A549 (cell line): ENCODE measurements around the gene PTGES3L. TPM values are rescaled to one million over a fixed set of nuclear protein-coding genes. Genes with fewer than 3 reads are reported as not detected.
A peak's percentile ranks its signal among the peaks of the same experiment; 100 is the strongest.

ENCODE experiments used
- ATAC-seq, 2 experiments: fragments of 200-7000 bp in 1 of 2; fragments of >200 bp in 1 of 2; cut with Nextera tagmentation in 1 of 2; cut with Tn5 transposase in 1 of 2; 3 replicates each; pipeline versions ENCODE4 v1.8.0 to v1.9.1; 2018 to 2020; ENCODE audit warnings: mild to moderate bottlenecking in 1 of 2, moderate library complexity in 1 of 2
- CTCF ChIA-PET: fragments of 300-600 bp; sonication (Branson Sonifier 250); formaldehyde crosslinking; extraction: SDS; loops from one replicate; lab custom pipeline; 2021; ENCODE audit warnings: antibody characterized with exemption, inconsistent platforms; lab: Yijun Ruan, JAX
- POLR2A ChIA-PET: fragments of 350-600 bp; formaldehyde crosslinking; extraction: SDS; loops from one replicate; lab custom pipeline; 2021; ENCODE audit warnings: antibody characterized with exemption, inconsistent platforms; lab: Yijun Ruan, JAX
- DNase-seq, 2 experiments: peaks; one replicate each; pipeline versions ENCODE4 v3.0.0 to v3.0.0-alpha.2; 2011 to 2016; ENCODE audit warnings: low read depth in 1 of 2, low spot score in 1 of 2
- FAIRE-seq: peaks from 2 replicates; lab custom pipeline; 2011; peaks lifted over from hg19 to GRCh38; lab: Jason Lieb, UNC
- H3K27ac ChIP-seq, 2 experiments: fragments of >200 bp; sonication (Bioruptor Twin); formaldehyde crosslinking; 3 replicates each; pipeline ENCODE4 v1.5.1; 2016 to 2017
- H3K4me1 ChIP-seq: fragments of >200 bp; sonication (Bioruptor Twin); formaldehyde crosslinking; 3 replicates; pipeline ENCODE4 v1.6.1; 2016
- H3K4me2 ChIP-seq: fragments of >200 bp; sonication (Bioruptor Twin); formaldehyde crosslinking; 3 replicates; pipeline ENCODE4 v1.6.1; 2016
- H3K4me3 ChIP-seq: fragments of >200 bp; sonication (Bioruptor Twin); formaldehyde crosslinking; 3 replicates; pipeline ENCODE4 v1.5.1; 2016
- H3K9me3 ChIP-seq: fragments of >200 bp; sonication (Bioruptor Twin); formaldehyde crosslinking; 3 replicates; pipeline ENCODE4 v1.6.1; 2016
- BCL3 ChIP-seq: fragments of >200 bp; sonication (Bioruptor Twin); formaldehyde crosslinking; IDR thresholded peaks from 3 replicates; pipeline ENCODE4 v1.6.1; 2016
- CBX2 ChIP-seq: fragments of 200-600 bp; sonication (generic); IDR thresholded peaks from 2 replicates; pipeline ENCODE4 v1.6.1; 2016; ENCODE audit warnings: low read depth, mild to moderate bottlenecking, borderline replicate concordance
- CHD2 ChIP-seq: fragments of 150-350 bp; IDR thresholded peaks from 2 replicates; pipeline ENCODE4 v1.6.1; 2014; ENCODE audit warnings: low read length; ENCODE audit not compliant: partially characterized antibody
- CHD4 ChIP-seq: fragments of 200-600 bp; sonication (generic); IDR thresholded peaks from 2 replicates; pipeline ENCODE4 v1.6.1; 2016; ENCODE audit warnings: antibody characterized with exemption, mild to moderate bottlenecking, borderline replicate concordance
- EHF ChIP-seq: fragments of 250-450 bp; sonication (Bioruptor Pico); IDR thresholded peaks from 2 replicates; pipeline ENCODE4 v1.5.0; 2020; ENCODE audit warnings: mild to moderate bottlenecking
- EHMT2 ChIP-seq: fragments of 200-600 bp; sonication (generic); IDR thresholded peaks from 2 replicates; pipeline ENCODE4 v1.6.1; 2016; ENCODE audit warnings: antibody characterized with exemption, low read depth, mild to moderate bottlenecking, moderate library complexity
- EP300 ChIP-seq, 2 experiments: fragments of >200 bp; sonication (Bioruptor Twin); formaldehyde crosslinking; IDR thresholded peaks; 2 replicates in 1 of 2; 3 replicates in 1 of 2; pipeline ENCODE4 v1.6.1; 2016 to 2017
- ESRRA ChIP-seq: fragments of 150-350 bp; IDR thresholded peaks from 2 replicates; pipeline ENCODE4 v1.6.1; 2014; ENCODE audit warnings: mild to moderate bottlenecking, low read length, borderline replicate concordance
- FOSB ChIP-seq: fragments of 250-450 bp; sonication (Bioruptor Pico); IDR thresholded peaks from 2 replicates; pipeline ENCODE4 v1.5.0; 2020; ENCODE audit warnings: mild to moderate bottlenecking, moderate library complexity
- GATA3 ChIP-seq: IDR thresholded peaks from 2 replicates; pipeline ENCODE4 v1.6.1; 2012; ENCODE audit warnings: borderline replicate concordance
- HDAC2 ChIP-seq: fragments of 200-600 bp; sonication (generic); IDR thresholded peaks from 2 replicates; pipeline ENCODE4 v1.6.1; 2016
- HES2 ChIP-seq: fragments of >200 bp; sonication (Bioruptor Twin); formaldehyde crosslinking; IDR thresholded peaks from 2 replicates; pipeline ENCODE4 v1.6.1; 2016
- HEYL ChIP-seq: fragments of 250-450 bp; sonication (Bioruptor Pico); IDR thresholded peaks from 2 replicates; pipeline ENCODE4 v1.8.0; 2021; ENCODE audit warnings: mild to moderate bottlenecking, moderate library complexity
- HMGXB4 ChIP-seq: fragments of 250-450 bp; sonication (Bioruptor Pico); IDR thresholded peaks from 2 replicates; pipeline ENCODE4 v1.5.0; 2021; ENCODE audit warnings: mild to moderate bottlenecking, moderate library complexity, borderline replicate concordance
- HOXB13 ChIP-seq: fragments of 250-450 bp; sonication (Bioruptor Pico); IDR thresholded peaks from 2 replicates; pipeline ENCODE4 v1.5.0; 2020; ENCODE audit warnings: low read depth, mild to moderate bottlenecking, moderate library complexity
- HOXB5 ChIP-seq: fragments of 250-450 bp; sonication (Bioruptor Pico); IDR thresholded peaks from 2 replicates; pipeline ENCODE4 v1.5.0; 2020; ENCODE audit warnings: mild to moderate bottlenecking, moderate library complexity
- JUN ChIP-seq, 2 experiments: fragments of >200 bp; sonication (Bioruptor Twin); formaldehyde crosslinking; IDR thresholded peaks; 2 replicates in 1 of 2; 3 replicates in 1 of 2; pipeline ENCODE4 v1.6.1; 2016 to 2017
- JUNB ChIP-seq: fragments of >200 bp; sonication (Bioruptor Twin); formaldehyde crosslinking; IDR thresholded peaks from 2 replicates; pipeline ENCODE4 v1.6.1; 2016
- KDM1A ChIP-seq: fragments of 200-600 bp; sonication (generic); IDR thresholded peaks from 2 replicates; pipeline ENCODE4 v1.6.1; 2016; ENCODE audit warnings: low read depth, mild to moderate bottlenecking
- KDM5A ChIP-seq: fragments of 200-600 bp; sonication (generic); IDR thresholded peaks from 2 replicates; pipeline ENCODE4 v1.6.1; 2016; ENCODE audit warnings: antibody characterized with exemption, mild to moderate bottlenecking
- MAFK ChIP-seq: fragments of 450-650 bp; IDR thresholded peaks from 2 replicates; pipeline ENCODE4 v1.6.1; 2014; ENCODE audit not compliant: partially characterized antibody
- NFE2L2 ChIP-seq: fragments of 150-350 bp; conservative IDR thresholded peaks from 2 replicates; pipeline ENCODE4 v1.6.1; 2014; ENCODE audit warnings: low read length
- NPAS2 ChIP-seq: fragments of 250-450 bp; sonication (Bioruptor Pico); IDR thresholded peaks from 2 replicates; pipeline ENCODE4 v1.8.0; 2022; ENCODE audit warnings: mild to moderate bottlenecking, moderate library complexity, borderline replicate concordance
- PHF8 ChIP-seq: fragments of 200-600 bp; sonication (generic); IDR thresholded peaks from 2 replicates; pipeline ENCODE4 v1.6.1; 2016; ENCODE audit warnings: low read depth, mild to moderate bottlenecking, antibody characterized with exemption, moderate library complexity, borderline replicate concordance
- POLR2AphosphoS2 ChIP-seq: conservative IDR thresholded peaks from 2 replicates; pipeline ENCODE4 v1.6.1; 2012; ENCODE audit warnings: low read length, improper control_type of control experiment, inconsistent platforms
- RAD21 ChIP-seq, 2 experiments: fragments of >200 bp in 1 of 2; sonication (Bioruptor Twin) in 1 of 2; formaldehyde crosslinking in 1 of 2; IDR thresholded peaks in 1 of 2; conservative IDR thresholded peaks in 1 of 2; 2 replicates in 1 of 2; 3 replicates in 1 of 2; pipeline ENCODE4 v1.6.1; 2012 to 2018; ENCODE audit warnings: inconsistent platforms in 1 of 2
- RARB ChIP-seq: fragments of 250-450 bp; sonication (Bioruptor Pico); IDR thresholded peaks from 2 replicates; pipeline ENCODE4 v1.8.0; 2021; ENCODE audit warnings: mild to moderate bottlenecking, moderate library complexity
- RNF2 ChIP-seq: fragments of 200-600 bp; sonication (generic); IDR thresholded peaks from 2 replicates; pipeline ENCODE4 v1.6.1; 2016; ENCODE audit warnings: low read depth, mild to moderate bottlenecking, antibody characterized with exemption, moderate library complexity, borderline replicate concordance
- TP53 ChIP-seq: fragments of 250-450 bp; sonication (Bioruptor Pico); IDR thresholded peaks from 2 replicates; pipeline ENCODE4 v1.5.0; 2021; ENCODE audit warnings: mild to moderate bottlenecking, moderate library complexity
- USF2 ChIP-seq: fragments of 450-650 bp; IDR thresholded peaks from 2 replicates; pipeline ENCODE4 v1.6.1; 2014; ENCODE audit warnings: antibody characterized with exemption
- ZFP36 ChIP-seq: fragments of 450-650 bp; IDR thresholded peaks from 2 replicates; pipeline ENCODE4 v1.6.1; 2014; ENCODE audit warnings: borderline replicate concordance; ENCODE audit not compliant: partially characterized antibody
- ZNF302 ChIP-seq: fragments of 250-450 bp; sonication (Bioruptor Pico); IDR thresholded peaks from 2 replicates; pipeline ENCODE4 v1.9.0; 2021; ENCODE audit warnings: inconsistent platforms, mild to moderate bottlenecking, moderate library complexity
- ZSCAN20 ChIP-seq: fragments of 250-450 bp; sonication (Bioruptor Pico); IDR thresholded peaks from 2 replicates; pipeline ENCODE4 v1.8.0; 2022; ENCODE audit warnings: mild to moderate bottlenecking, moderate library complexity
- WGBS: methylation state at CpG from one replicate; pipeline ENCODE4 v1.1.6; 2017; ENCODE audit errors: missing lambda C conversion rate; 5-methylcytosine and 5-hydroxymethylcytosine counted together
- polyA plus RNA-seq, 4 experiments: library from polyadenylated mRNA; depleted of rRNA in 3 of 4; stranded (reverse); fragments of >200 nt; fragmentation: RNase III in 1 of 4; extraction: RNeasy Plus Mini Kit Qiagen cat#74134 plus additional on column Dnase treatment in 1 of 4; gene quantifications; 2 replicates in 3 of 4; 3 replicates in 1 of 4; pipeline ENCODE4 v1.2.3, GENCODE V29; 2011 to 2017

Gene PTGES3L
- polyA plus RNA-seq, 2 of the 4 experiments (the other 2 are of a cell fraction), result 1.8 to 3.5 TPM

- no peak for TF ChIP-seq JUNB
- TF ChIP-seq RARB (CRISPR knock-in tag), result no peak
- TF ChIP-seq MAFK, result no peak
- no peak for TF ChIP-seq HDAC2
- no peak for TF ChIP-seq ESRRA
- TF ChIP-seq CBX2, result no peak
- TF ChIP-seq POLR2AphosphoS2, result no peak
- no peak for TF ChIP-seq HMGXB4 (CRISPR knock-in tag)
- TF ChIP-seq PHF8, result no peak
- TF ChIP-seq HEYL (CRISPR knock-in tag), result no peak
- TF ChIP-seq, all 56 proteins: peak for 0
- H3K27ac ChIP-seq, result peak overlapping the region; percentile 75 to 84; a peak in 5 of 6 replicates
- DNase-seq (no peak), ATAC-seq (no peak), FAIRE-seq (no peak)
- ChIA-PET POLR2A (interaction anchor here (0.9 to 2.0 kb wide), 6 partner anchors 69 to 156 kb away, joined by 4 to 12 read pairs (median 6); partner anchors contain the start of genes AOC2, BECN1, RPL27 and VPS25), CTCF (interaction anchor here (0.8 to 17.6 kb wide), 40 partner anchors 9 to 339 kb away, joined by 3 to 372 read pairs (median 6); partner anchors contain the start of genes AARSD1, AOC2, AOC3 and BECN1)
- no peak overlapping the region for H3K4me3 ChIP-seq
- peaks cover 9% of the 10 kb centered on the region for H3K4me1 ChIP-seq
- peak overlapping the region; percentile 45 for H3K4me2 ChIP-seq
- WGBS, result 95% methylated on average over 1 of the region's 1 CpG
- H3K9me3 ChIP-seq, result no peaks in the 10 kb centered on the region
These were observed 50.4 kb downstream of the PTGES3L start for GRCh38 chr17:42929497-42929844.

- peaks cover 9% of the 10 kb centered on the region for H3K4me1 ChIP-seq
- ChIA-PET CTCF (interaction anchor here (0.6 to 17.6 kb wide), 47 partner anchors 10 to 353 kb away, joined by 3 to 372 read pairs (median 5); partner anchors contain the start of genes AARSD1, AOC2, AOC3 and BECN1), POLR2A (interaction anchor here (0.7 to 2.0 kb wide), 8 partner anchors 69 to 179 kb away, joined by 3 to 12 read pairs (median 5); partner anchors contain the start of genes AOC2, BECN1, RPL27 and VPS25)
- peak; percentile 28 for FAIRE-seq
- peak overlapping the region; percentile 45 for H3K4me2 ChIP-seq
- 44% methylated on average over 9 of the region's 9 CpGs for WGBS
- H3K9me3 ChIP-seq, result no peaks in the 10 kb centered on the region
- peak overlapping the region; percentile 75 to 84 for H3K27ac ChIP-seq
- DNase-seq, result peak; percentile 93 to 95
- no peak overlapping the region for H3K4me3 ChIP-seq
- ATAC-seq, result peak; percentile 96 to 97
- no peak for TF ChIP-seq JUN (IDR thresholded peaks at IDR 0.05)
- TF ChIP-seq FOSB (CRISPR knock-in tag), result peak; percentile 85; the same call in 1 of the 2 replicates
- peak; percentile 77; the same call in 1 of the 2 replicates for TF ChIP-seq TP53 (CRISPR knock-in tag)
- TF ChIP-seq EHF, result peak; percentile 77; the same call in 1 of the 2 replicates
- no peak for TF ChIP-seq USF2
- TF ChIP-seq HOXB5, result no peak
- no peak for TF ChIP-seq HDAC2
- no peak for TF ChIP-seq GATA3
- no peak for TF ChIP-seq ZSCAN20 (CRISPR knock-in tag)
- TF ChIP-seq PHF8, result no peak
- no peak for TF ChIP-seq HOXB13
- TF ChIP-seq EHMT2, result no peak
- TF ChIP-seq HES2, result no peak
- no peak for TF ChIP-seq ZFP36
- TF ChIP-seq MAFK, result peak; percentile 99
- no peak for TF ChIP-seq CHD2
- TF ChIP-seq RARB (CRISPR knock-in tag), result no peak
- peak; percentile 98 for TF ChIP-seq NFE2L2
- no peak for TF ChIP-seq BCL3
- TF ChIP-seq CHD4, result no peak
- TF ChIP-seq KDM1A, result no peak
- TF ChIP-seq EP300 (IDR thresholded peaks at IDR 0.05), result no peak
- TF ChIP-seq NPAS2 (CRISPR knock-in tag), result no peak
- no peak for TF ChIP-seq RNF2
- TF ChIP-seq JUNB, result no peak
- no peak for TF ChIP-seq HEYL (CRISPR knock-in tag)
- TF ChIP-seq KDM5A, result no peak
- peak; percentile 70; the same call in 1 of the 2 replicates for TF ChIP-seq ZNF302
- peak; percentile 82 to 84 for TF ChIP-seq RAD21 (conservative IDR thresholded peaks at IDR 0.05 in 1 of 2, IDR thresholded peaks at IDR 0.05 in 1 of 2)
These were observed 51.0 kb downstream of the PTGES3L start for GRCh38 chr17:42928714-42929496.
